Activated B cell treated with CpG ODN at 0.5 μM for 24 hours (primary cell): ENCODE results near the gene SNX9. TPM values are rescaled to one million over a fixed set of nuclear protein-coding genes. Genes with fewer than 3 reads are reported as not detected.

ENCODE experiments used
- ATAC-seq: fragments of 200-7000 bp; cut with Tn5 transposase; one replicate; pipeline ENCODE4 v1.10.0; 2021; ENCODE audit warnings: low read depth, mild to moderate bottlenecking, moderate library complexity
- CTCF ChIA-PET: fragments of 350-600 bp; sonication (Branson Sonifier 250); formaldehyde crosslinking; loops from one replicate; lab custom pipeline; 2021; ENCODE audit warnings: antibody characterized with exemption; lab: Charles Lee
- POLR2A ChIA-PET: fragments of 350-600 bp; sonication (Branson Sonifier 250); formaldehyde crosslinking; loops from one replicate; lab custom pipeline; 2021; ENCODE audit warnings: antibody characterized with exemption; lab: Charles Lee
- DNase-seq: peaks from one replicate; pipeline ENCODE4 v3.0.0; 2022
- H3K27ac Mint-ChIP-seq: one replicate; pipeline ENCODE4 v1.8.0; 2020; ENCODE audit warnings: mixed read lengths
- H3K27me3 Mint-ChIP-seq: one replicate; pipeline ENCODE4 v1.8.0; 2021; ENCODE audit warnings: mixed read lengths
- H3K36me3 Mint-ChIP-seq: one replicate; pipeline ENCODE4 v1.8.0; 2021; ENCODE audit warnings: low read depth, mixed read lengths
- H3K4me1 Mint-ChIP-seq: one replicate; pipeline ENCODE4 v1.8.0; 2021; ENCODE audit warnings: mixed read lengths
- H3K4me3 Mint-ChIP-seq: one replicate; pipeline ENCODE4 v1.8.0; 2020; ENCODE audit warnings: mild to moderate bottlenecking, mixed read lengths
- H3K9me3 Mint-ChIP-seq: one replicate; pipeline ENCODE4 v1.8.0; 2020; ENCODE audit warnings: mixed read lengths
- intact Hi-C: fragments of 100-400 bp; cut with micrococcal nuclease; formaldehyde crosslinking; loops from one replicate; pipeline ENCODE4 v1.15.1; 2024
- total RNA-seq: library from RNA; stranded (reverse); gene quantifications from 2 replicates; pipeline ENCODE4 v1.2.3, GENCODE V29; 2022
- TF ChIP-seq, protein P1 (sequence below): fragments of 200-600 bp; IDR thresholded peaks from one replicate; pipeline ENCODE4 v1.8.0; 2022; ENCODE audit warnings: antibody characterized with exemption, mild to moderate bottlenecking

The SNX9 gene
- total RNA-seq, 1 donor from 2014 or later: 40.0 TPM

DNA sequence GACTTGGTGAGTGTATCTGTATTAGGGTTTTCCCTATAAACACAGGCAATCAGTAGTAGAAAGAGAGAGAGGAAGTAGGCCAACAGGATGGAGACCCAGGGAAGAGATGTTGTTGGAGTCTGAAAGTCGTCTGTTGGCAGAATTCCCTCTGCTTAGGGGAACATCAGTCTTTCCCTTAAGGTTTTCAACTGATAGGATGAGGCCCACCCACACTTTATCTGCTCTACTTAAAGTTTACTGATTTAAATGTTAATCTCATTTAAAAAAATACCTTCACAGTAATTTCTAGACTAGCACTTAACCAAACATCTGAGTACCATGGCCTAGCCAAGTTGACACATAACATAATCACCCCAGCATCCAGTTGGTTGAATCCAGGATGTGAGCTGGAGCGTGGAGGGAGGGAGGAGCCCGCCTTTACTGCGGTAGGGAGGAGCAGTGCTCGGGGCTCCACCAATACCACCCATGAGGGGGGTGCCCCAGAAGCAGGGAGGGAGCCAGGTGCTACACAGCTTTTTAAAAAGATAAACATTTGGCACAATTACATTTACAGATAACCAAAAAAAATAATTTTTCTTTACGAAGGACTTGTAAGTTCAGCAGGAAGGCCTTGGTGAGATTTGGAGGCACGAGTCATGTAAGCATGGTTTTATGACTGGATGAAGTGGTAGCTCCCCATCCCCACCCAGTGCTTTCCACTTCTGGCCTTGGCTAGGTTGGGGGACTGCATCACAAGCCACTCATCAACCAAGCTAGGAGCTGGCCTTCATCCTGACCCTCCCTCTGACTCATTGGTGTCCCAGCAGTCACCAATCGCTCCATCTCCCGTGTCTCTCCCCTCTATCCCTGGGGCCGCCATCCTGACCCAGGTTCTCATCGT lies 18.4 kb upstream of the SNX9 start:
- TF ChIP-seq, protein P1, sequence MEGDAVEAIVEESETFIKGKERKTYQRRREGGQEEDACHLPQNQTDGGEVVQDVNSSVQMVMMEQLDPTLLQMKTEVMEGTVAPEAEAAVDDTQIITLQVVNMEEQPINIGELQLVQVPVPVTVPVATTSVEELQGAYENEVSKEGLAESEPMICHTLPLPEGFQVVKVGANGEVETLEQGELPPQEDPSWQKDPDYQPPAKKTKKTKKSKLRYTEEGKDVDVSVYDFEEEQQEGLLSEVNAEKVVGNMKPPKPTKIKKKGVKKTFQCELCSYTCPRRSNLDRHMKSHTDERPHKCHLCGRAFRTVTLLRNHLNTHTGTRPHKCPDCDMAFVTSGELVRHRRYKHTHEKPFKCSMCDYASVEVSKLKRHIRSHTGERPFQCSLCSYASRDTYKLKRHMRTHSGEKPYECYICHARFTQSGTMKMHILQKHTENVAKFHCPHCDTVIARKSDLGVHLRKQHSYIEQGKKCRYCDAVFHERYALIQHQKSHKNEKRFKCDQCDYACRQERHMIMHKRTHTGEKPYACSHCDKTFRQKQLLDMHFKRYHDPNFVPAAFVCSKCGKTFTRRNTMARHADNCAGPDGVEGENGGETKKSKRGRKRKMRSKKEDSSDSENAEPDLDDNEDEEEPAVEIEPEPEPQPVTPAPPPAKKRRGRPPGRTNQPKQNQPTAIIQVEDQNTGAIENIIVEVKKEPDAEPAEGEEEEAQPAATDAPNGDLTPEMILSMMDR: no peak
- Mint-ChIP-seq H3K4me1 (peaks cover 16% of the 10 kb centered on the region), H3K9me3 (peaks cover 3% of the 10 kb centered on the region), H3K36me3 (peaks cover 1% of the 10 kb centered on the region), H3K27me3 (no peaks in the 10 kb centered on the region), H3K27ac (no peak overlapping the region), H3K4me3 (no peak overlapping the region)
- ATAC-seq (no peak), DNase-seq (no peak)
- CTCF ChIA-PET: no interaction called here
- POLR2A ChIA-PET: no interaction called here
- intact Hi-C loops: no loop called here

DNA sequence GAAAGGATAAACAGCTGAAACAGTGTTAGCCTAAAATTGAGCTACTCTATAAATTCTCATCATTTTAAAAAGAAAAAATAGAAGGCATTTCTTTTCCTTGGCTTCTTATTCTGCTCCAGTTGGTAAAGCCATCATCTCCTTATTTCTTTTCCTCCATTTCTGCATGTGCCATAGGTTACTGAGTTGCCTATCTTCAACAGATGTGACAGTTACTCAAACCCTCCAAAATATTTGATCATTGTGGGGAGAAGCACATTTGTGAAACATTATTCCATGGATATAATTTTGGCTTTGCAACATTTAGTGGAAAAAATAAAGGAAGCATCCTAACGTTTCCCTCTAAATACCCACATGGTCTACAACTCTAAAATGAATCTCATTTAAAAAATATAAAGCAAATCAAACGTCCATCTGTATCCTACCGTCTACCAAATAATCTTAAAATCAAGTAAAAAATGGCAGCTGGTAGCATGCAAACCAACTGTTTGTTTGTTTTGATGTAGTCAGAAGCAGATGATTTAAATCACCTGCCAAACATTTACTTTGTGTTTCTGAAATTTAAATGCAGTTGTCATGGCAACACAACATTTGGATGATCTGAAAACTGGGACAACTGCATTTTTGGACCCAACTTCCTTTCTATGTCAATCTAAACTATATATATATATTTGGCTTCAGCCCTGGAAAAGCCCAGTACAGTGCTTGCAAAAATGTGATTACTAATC lies 16.8 kb upstream of the SNX9 start:
- Mint-ChIP-seq H3K36me3 (peaks cover 1% of the 10 kb centered on the region), H3K27me3 (no peaks in the 10 kb centered on the region), H3K27ac (no peak overlapping the region), H3K9me3 (peaks cover 5% of the 10 kb centered on the region), H3K4me1 (peaks cover 5% of the 10 kb centered on the region), H3K4me3 (no peak overlapping the region)
- ATAC-seq: no peak
- ChIA-PET POLR2A (interaction anchor here (0.5 kb wide), 1 partner anchor 37 kb away, joined by 5 read pairs; no protein-coding TSS in a partner anchor), CTCF (interaction anchor here (0.9 to 1.5 kb wide), 2 partner anchors 49 to 140 kb away, joined by 3 to 6 read pairs; no protein-coding TSS in a partner anchor)
- no peak for DNase-seq
- TF ChIP-seq, protein P1: no peak
- intact Hi-C loops: no loop called here

DNA sequence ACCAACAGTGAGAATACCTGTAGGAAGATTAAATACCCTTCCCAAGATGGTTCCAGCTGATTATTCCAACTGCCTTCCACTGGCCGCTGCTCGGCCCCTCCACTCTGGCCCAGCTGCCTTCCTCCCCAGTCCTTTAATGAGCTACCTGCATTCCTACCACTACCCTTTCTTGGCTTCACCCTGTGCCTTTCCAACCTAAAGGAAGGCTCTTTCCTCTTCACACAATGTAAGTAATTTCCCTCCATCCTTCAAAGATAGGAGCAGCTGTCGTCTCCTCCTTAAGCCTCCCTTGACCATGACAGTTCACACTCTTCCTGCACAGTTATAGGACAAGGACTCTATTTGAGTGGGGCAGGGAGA lies 16.2 kb upstream of the SNX9 start:
- ATAC-seq: no peak
- H3K27ac Mint-ChIP-seq: no peak overlapping the region
- no peaks in the 10 kb centered on the region for H3K27me3 Mint-ChIP-seq
- ChIA-PET CTCF (interaction anchor here (0.9 to 1.5 kb wide), 2 partner anchors 50 to 140 kb away, joined by 3 to 6 read pairs; no protein-coding TSS in a partner anchor), POLR2A (interaction anchor here (0.5 kb wide), 1 partner anchor 37 kb away, joined by 5 read pairs; no protein-coding TSS in a partner anchor)
- peaks cover 5% of the 10 kb centered on the region for H3K9me3 Mint-ChIP-seq
- H3K4me3 Mint-ChIP-seq: no peak overlapping the region
- H3K36me3 Mint-ChIP-seq: peaks cover 1% of the 10 kb centered on the region
- intact Hi-C loops: no loop called here
- DNase-seq: no peak
- H3K4me1 Mint-ChIP-seq: peaks cover 5% of the 10 kb centered on the region
- TF ChIP-seq, protein P1: no peak

- POLR2A ChIA-PET: interaction anchor here (1.0 kb wide), 1 partner anchor 8 kb away, joined by 3 read pairs; no protein-coding TSS in a partner anchor
- no peak overlapping the region for H3K27ac Mint-ChIP-seq
- intact Hi-C loops: no loop called here
These were observed 14.6 kb upstream of the SNX9 start for GRCh38 chr6:157808405-157808950.

More at GRCh38 chr6:157808405-157808950, 14.6 kb upstream of the SNX9 start:
- Mint-ChIP-seq H3K9me3 (peaks cover 9% of the 10 kb centered on the region), H3K36me3 (peaks cover 1% of the 10 kb centered on the region), H3K4me3 (no peak overlapping the region), H3K4me1 (peaks cover 7% of the 10 kb centered on the region), H3K27me3 (no peaks in the 10 kb centered on the region)
- ATAC-seq (no peak), DNase-seq (no peak)
- CTCF ChIA-PET: no interaction called here
- TF ChIP-seq, protein P1: no peak
